Measurements from ENCODE around the gene DPY30.

DNA sequence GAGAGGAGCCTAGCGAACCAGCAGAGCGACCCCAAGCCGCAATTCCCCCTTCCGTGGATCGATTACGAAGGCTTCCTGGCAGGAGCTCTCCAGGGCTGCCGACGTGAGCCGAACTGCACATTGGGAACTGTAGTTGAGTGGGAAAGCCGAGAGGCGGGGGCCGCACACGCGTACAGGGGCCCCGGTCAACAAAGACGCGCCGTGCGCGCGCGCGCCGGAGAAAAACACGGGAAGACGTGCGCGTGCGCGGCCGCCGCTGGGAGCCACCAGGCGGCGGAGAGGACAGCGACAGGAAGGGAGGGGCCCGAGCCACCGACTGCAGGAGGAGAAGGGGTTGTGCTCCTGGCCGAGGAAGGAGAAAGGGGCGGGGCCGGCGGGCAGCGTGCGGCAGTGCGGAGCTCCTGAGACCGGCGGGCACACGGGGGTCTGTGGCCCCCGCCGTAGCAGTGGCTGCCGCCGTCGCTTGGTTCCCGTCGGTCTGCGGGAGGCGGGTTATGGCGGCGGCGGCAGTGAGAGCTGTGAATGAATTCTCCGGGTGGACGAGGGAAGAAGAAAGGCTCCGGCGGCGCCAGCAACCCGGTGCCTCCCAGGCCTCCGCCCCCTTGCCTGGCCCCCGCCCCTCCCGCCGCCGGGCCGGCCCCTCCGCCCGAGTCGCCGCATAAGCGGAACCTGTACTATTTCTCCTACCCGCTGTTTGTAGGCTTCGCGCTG, 23.9 kb upstream of the DPY30 start, which contains the start of gene SPAST:
- TF ChIP-seq, protein P1, sequence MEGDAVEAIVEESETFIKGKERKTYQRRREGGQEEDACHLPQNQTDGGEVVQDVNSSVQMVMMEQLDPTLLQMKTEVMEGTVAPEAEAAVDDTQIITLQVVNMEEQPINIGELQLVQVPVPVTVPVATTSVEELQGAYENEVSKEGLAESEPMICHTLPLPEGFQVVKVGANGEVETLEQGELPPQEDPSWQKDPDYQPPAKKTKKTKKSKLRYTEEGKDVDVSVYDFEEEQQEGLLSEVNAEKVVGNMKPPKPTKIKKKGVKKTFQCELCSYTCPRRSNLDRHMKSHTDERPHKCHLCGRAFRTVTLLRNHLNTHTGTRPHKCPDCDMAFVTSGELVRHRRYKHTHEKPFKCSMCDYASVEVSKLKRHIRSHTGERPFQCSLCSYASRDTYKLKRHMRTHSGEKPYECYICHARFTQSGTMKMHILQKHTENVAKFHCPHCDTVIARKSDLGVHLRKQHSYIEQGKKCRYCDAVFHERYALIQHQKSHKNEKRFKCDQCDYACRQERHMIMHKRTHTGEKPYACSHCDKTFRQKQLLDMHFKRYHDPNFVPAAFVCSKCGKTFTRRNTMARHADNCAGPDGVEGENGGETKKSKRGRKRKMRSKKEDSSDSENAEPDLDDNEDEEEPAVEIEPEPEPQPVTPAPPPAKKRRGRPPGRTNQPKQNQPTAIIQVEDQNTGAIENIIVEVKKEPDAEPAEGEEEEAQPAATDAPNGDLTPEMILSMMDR (conservative IDR thresholded peaks at IDR 0.05; ENCODE audit: low read length), result peak; percentile 13; the same call in 1 of the 2 replicates
- no peak for TF ChIP-seq EZH2phosphoT487 (IDR thresholded peaks at IDR 0.05; ENCODE audit: borderline replicate concordance)
